HepG2 (cell line): ENCODE measurements around the gene DCAF6. TPM values are rescaled to one million over a fixed set of nuclear protein-coding genes. Genes with fewer than 3 reads are reported as not detected.
A peak's percentile ranks its signal among the peaks of the same experiment; 100 is the strongest.

Experiments used
- ATRX ChIP-seq: sonication (generic); formaldehyde crosslinking; IDR thresholded peaks from 2 replicates; pipeline ENCODE4 v1.4.0; 2020; ENCODE audit warnings: missing genetic modification reagents, borderline replicate concordance
- IRX3 ChIP-seq: sonication (generic); formaldehyde crosslinking; IDR thresholded peaks from 2 replicates; pipeline ENCODE4 v1.8.1; 2023; ENCODE audit warnings: mild to moderate bottlenecking, low read depth, missing genetic modification reagents, borderline replicate concordance
- KAT2B ChIP-seq: fragments of 150-350 bp; IDR thresholded peaks from 2 replicates; pipeline ENCODE4 v1.6.1; 2014; ENCODE audit warnings: low read depth, low read length, borderline replicate concordance
- KDM2A ChIP-seq: sonication (generic); formaldehyde crosslinking; IDR thresholded peaks from 2 replicates; pipeline ENCODE4 v1.4.0; 2020; ENCODE audit warnings: low read depth, missing genetic modification reagents, borderline replicate concordance
- KDM4B ChIP-seq: sonication (generic); formaldehyde crosslinking; IDR thresholded peaks from 2 replicates; pipeline ENCODE4 v1.4.0; 2020; ENCODE audit warnings: missing genetic modification reagents
- KLF15 ChIP-seq: sonication (generic); formaldehyde crosslinking; IDR thresholded peaks from 2 replicates; pipeline ENCODE4 v1.8.1; 2023; ENCODE audit warnings: borderline replicate concordance, mild to moderate bottlenecking, inconsistent platforms, missing genetic modification reagents, mixed read lengths
- MBD4 ChIP-seq: IDR thresholded peaks from 2 replicates; pipeline ENCODE4 v1.6.1; 2012; ENCODE audit warnings: low read length, inconsistent platforms, borderline replicate concordance
- MZF1 ChIP-seq: sonication (generic); formaldehyde crosslinking; IDR thresholded peaks from 2 replicates; pipeline ENCODE4 v1.8.1; 2023; ENCODE audit warnings: mild to moderate bottlenecking, missing genetic modification reagents, borderline replicate concordance
- NFE2 ChIP-seq: sonication (generic); formaldehyde crosslinking; IDR thresholded peaks from 2 replicates; pipeline ENCODE4 v1.4.0; 2020; ENCODE audit warnings: missing genetic modification reagents
- PITX1 ChIP-seq: sonication (generic); formaldehyde crosslinking; IDR thresholded peaks from 2 replicates; pipeline ENCODE4 v1.5.1; 2020; ENCODE audit warnings: mild to moderate bottlenecking, missing genetic modification reagents
- RAD51 ChIP-seq: fragments of 450-650 bp; IDR thresholded peaks from 2 replicates; pipeline ENCODE4 v1.6.1; 2016; ENCODE audit warnings: borderline replicate concordance
- RELA ChIP-seq: sonication (generic); formaldehyde crosslinking; IDR thresholded peaks from 2 replicates; pipeline ENCODE4 v1.4.0; 2020; ENCODE audit warnings: missing genetic modification reagents
- RFX1 ChIP-seq: fragments of 450-650 bp; IDR thresholded peaks from 2 replicates; pipeline ENCODE4 v1.6.1; 2017
- SALL1 ChIP-seq: sonication (generic); formaldehyde crosslinking; IDR thresholded peaks from 2 replicates; pipeline ENCODE4 v1.8.0; 2022; ENCODE audit warnings: mild to moderate bottlenecking, missing genetic modification reagents
- TBX2 ChIP-seq: sonication (generic); formaldehyde crosslinking; IDR thresholded peaks from 2 replicates; pipeline ENCODE4 v1.5.0; 2020; ENCODE audit warnings: missing genetic modification reagents, mild to moderate bottlenecking, borderline replicate concordance
- TGIF2 ChIP-seq: IDR thresholded peaks from 2 replicates; pipeline ENCODE4 v1.6.1; 2016; ENCODE audit warnings: control low read depth, missing compliant biosample characterization
- ZKSCAN8 ChIP-seq: IDR thresholded peaks from 2 replicates; pipeline ENCODE4 v1.6.1; 2016; ENCODE audit warnings: borderline replicate concordance, missing genetic modification reagents, missing compliant biosample characterization
- ZNF329 ChIP-seq: sonication (generic); formaldehyde crosslinking; IDR thresholded peaks from 2 replicates; pipeline ENCODE4 v1.9.0; 2021; ENCODE audit warnings: low read depth, mild to moderate bottlenecking, missing genetic modification reagents
- ZNF670 ChIP-seq: sonication (generic); formaldehyde crosslinking; IDR thresholded peaks from 2 replicates; pipeline ENCODE4 v1.8.0; 2022; ENCODE audit warnings: mild to moderate bottlenecking, missing genetic modification reagents, borderline replicate concordance
- ZNF737 ChIP-seq: sonication (generic); formaldehyde crosslinking; IDR thresholded peaks from 2 replicates; pipeline ENCODE4 v1.5.0; 2020; ENCODE audit warnings: missing genetic modification reagents, mild to moderate bottlenecking, borderline replicate concordance
- polyA plus RNA-seq, 8 experiments: library from polyadenylated mRNA; depleted of rRNA in 3 of 8; stranded (reverse) in 7 of 8; unstranded in 1 of 8; fragments of >200 nt; fragmentation: Illumina TruSeq in 4 of 8; extraction: Trizol in 4 of 8; gene quantifications; 2 replicates each; pipeline versions ENCODE4 v1.2.1 to v1.2.3, GENCODE V29; 2011 to 2016; ENCODE audit warnings: low read depth in 4 of 8, missing spikeins in 1 of 8, mixed read lengths in 1 of 8; ENCODE audit not compliant: insufficient read depth in 1 of 8
- total RNA-seq, 5 experiments: library from RNA; depleted of rRNA; stranded (reverse); fragments of >200 nt; fragmentation: Illumina TruSeq; extraction: Trizol; gene quantifications; 2 replicates each; pipeline ENCODE4 v1.2.3, GENCODE V29; 2016; ENCODE audit warnings: low read depth in 1 of 5
- TF ChIP-seq, protein P1 (sequence below): sonication (generic); formaldehyde crosslinking; conservative IDR thresholded peaks from 2 replicates; pipeline ENCODE4 v1.8.1; 2023; ENCODE audit warnings: missing genetic modification reagents
- TF ChIP-seq, protein P2 (sequence below): sonication (generic); formaldehyde crosslinking; IDR thresholded peaks from 2 replicates; pipeline ENCODE4 v1.5.1; 2020; ENCODE audit warnings: mild to moderate bottlenecking, missing genetic modification reagents, moderate library complexity
- TF ChIP-seq, protein P3 (sequence below): sonication (generic); formaldehyde crosslinking; conservative IDR thresholded peaks from 2 replicates; pipeline ENCODE4 v1.4.0; 2020; ENCODE audit warnings: missing genetic modification reagents

The DCAF6 gene
- total and polyA plus RNA-seq, 2 of the 13 experiments (the other 11 are each of a cell fraction or from before 2014, with no cell fraction given), result 24.7 to 33.7 TPM

DNA sequence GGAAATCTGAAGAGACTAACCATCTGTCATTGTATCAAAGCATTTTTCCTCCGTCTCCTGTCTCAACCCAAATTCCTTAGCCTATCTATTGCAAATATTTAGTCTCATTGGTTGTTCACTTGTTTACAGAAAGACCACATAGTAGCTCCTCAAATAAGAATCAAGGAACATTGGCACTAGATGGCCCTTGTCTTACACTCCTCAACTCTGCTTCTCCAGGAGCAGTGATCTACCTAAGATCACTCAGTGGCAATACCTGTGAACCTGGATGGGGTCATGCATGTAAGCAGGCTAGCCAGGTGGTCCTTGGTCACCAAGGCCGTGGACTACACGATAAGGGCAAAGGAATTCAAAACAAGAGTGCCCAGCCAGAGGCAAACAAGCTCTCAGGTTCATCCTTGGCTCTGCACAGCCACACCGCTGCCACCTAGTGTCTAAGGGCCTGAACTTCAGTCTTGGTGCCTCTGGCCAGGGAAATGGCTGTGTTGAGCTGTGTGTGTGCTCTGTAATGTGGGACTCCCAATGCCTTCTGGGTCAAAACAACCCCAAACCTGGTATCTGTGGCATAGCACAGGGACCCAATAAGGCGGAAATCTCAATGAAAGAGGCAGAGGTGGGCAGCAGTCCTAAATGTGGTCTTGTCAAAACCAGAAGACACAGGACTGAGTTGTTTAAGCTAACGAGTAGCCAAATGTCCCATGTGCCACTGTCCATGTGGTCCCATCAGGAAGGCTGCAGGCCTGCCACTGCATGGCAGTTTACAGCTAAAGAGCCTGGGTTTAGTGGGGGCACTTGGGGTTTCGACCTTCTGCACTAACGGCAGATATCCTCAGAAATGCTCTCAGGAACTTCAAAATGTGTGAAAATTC lies 145.8 kb downstream of the DCAF6 start (continued):
- TF ChIP-seq, protein P1, sequence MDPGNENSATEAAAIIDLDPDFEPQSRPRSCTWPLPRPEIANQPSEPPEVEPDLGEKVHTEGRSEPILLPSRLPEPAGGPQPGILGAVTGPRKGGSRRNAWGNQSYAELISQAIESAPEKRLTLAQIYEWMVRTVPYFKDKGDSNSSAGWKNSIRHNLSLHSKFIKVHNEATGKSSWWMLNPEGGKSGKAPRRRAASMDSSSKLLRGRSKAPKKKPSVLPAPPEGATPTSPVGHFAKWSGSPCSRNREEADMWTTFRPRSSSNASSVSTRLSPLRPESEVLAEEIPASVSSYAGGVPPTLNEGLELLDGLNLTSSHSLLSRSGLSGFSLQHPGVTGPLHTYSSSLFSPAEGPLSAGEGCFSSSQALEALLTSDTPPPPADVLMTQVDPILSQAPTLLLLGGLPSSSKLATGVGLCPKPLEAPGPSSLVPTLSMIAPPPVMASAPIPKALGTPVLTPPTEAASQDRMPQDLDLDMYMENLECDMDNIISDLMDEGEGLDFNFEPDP (CRISPR knock-in tag), result no peak
- TF ChIP-seq KLF15 (no peak), RAD51 (no peak), KDM2A (0 out of 2 replicates have a peak, but pooled peaks have one; percentile 19), KDM4B (CRISPR knock-in tag) (no peak), MBD4 (no peak), RFX1 (no peak), PITX1 (CRISPR knock-in tag) (no peak), MZF1 (no peak), ZNF329 (CRISPR knock-in tag) (no peak), TGIF2 (CRISPR knock-in tag) (no peak), RELA (CRISPR knock-in tag) (no peak), ATRX (CRISPR knock-in tag) (no peak), TBX2 (CRISPR knock-in tag) (0 out of 2 replicates have a peak, but pooled peaks have one; percentile 15), IRX3 (no peak), ZNF737 (CRISPR knock-in tag) (no peak), KAT2B (no peak), ZKSCAN8 (no peak), NFE2 (CRISPR knock-in tag) (no peak), ZNF670 (CRISPR knock-in tag) (no peak), SALL1 (peak; percentile 28)
- TF ChIP-seq, protein P2, sequence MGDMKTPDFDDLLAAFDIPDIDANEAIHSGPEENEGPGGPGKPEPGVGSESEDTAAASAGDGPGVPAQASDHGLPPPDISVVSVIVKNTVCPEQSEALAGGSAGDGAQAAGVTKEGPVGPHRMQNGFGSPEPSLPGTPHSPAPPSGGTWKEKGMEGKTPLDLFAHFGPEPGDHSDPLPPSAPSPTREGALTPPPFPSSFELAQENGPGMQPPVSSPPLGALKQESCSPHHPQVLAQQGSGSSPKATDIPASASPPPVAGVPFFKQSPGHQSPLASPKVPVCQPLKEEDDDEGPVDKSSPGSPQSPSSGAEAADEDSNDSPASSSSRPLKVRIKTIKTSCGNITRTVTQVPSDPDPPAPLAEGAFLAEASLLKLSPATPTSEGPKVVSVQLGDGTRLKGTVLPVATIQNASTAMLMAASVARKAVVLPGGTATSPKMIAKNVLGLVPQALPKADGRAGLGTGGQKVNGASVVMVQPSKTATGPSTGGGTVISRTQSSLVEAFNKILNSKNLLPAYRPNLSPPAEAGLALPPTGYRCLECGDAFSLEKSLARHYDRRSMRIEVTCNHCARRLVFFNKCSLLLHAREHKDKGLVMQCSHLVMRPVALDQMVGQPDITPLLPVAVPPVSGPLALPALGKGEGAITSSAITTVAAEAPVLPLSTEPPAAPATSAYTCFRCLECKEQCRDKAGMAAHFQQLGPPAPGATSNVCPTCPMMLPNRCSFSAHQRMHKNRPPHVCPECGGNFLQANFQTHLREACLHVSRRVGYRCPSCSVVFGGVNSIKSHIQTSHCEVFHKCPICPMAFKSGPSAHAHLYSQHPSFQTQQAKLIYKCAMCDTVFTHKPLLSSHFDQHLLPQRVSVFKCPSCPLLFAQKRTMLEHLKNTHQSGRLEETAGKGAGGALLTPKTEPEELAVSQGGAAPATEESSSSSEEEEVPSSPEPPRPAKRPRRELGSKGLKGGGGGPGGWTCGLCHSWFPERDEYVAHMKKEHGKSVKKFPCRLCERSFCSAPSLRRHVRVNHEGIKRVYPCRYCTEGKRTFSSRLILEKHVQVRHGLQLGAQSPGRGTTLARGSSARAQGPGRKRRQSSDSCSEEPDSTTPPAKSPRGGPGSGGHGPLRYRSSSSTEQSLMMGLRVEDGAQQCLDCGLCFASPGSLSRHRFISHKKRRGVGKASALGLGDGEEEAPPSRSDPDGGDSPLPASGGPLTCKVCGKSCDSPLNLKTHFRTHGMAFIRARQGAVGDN (CRISPR knock-in tag), result no peak; the same call in 1 of the 2 replicates
- TF ChIP-seq, protein P3, sequence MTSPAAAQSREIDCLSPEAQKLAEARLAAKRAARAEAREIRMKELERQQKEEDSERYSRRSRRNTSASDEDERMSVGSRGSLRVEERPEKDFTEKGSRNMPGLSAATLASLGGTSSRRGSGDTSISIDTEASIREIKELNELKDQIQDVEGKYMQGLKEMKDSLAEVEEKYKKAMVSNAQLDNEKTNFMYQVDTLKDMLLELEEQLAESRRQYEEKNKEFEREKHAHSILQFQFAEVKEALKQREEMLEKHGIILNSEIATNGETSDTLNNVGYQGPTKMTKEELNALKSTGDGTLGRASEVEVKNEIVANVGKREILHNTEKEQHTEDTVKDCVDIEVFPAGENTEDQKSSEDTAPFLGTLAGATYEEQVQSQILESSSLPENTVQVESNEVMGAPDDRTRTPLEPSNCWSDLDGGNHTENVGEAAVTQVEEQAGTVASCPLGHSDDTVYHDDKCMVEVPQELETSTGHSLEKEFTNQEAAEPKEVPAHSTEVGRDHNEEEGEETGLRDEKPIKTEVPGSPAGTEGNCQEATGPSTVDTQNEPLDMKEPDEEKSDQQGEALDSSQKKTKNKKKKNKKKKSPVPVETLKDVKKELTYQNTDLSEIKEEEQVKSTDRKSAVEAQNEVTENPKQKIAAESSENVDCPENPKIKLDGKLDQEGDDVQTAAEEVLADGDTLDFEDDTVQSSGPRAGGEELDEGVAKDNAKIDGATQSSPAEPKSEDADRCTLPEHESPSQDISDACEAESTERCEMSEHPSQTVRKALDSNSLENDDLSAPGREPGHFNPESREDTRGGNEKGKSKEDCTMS (CRISPR knock-in tag), result no peak
